ENCODE data around the gene RNF182.

GRCh38 chr6:14012313-14013030, 87.7 kb downstream of the RNF182 start:
- TF ChIP-seq POLR2A (IDR thresholded peaks at IDR 0.05) (no peak), CTCF (IDR thresholded peaks at IDR 0.05) (no peak)

Measured in uterus (tissue), 2 donors.